Measurements from ENCODE around the gene SMR3A.

SMR3A gene

GRCh38 chr4:70360460-70360859 is at the start of gene SMR3A:
TSS of gene SMR3A (plus strand) at chr4:70360760. CDS start at chr4:70362116, 1,356 bp downstream.
- H3K27me3 Mint-ChIP-seq, result no peaks in the 10 kb centered on the region
- H3K9me3 Mint-ChIP-seq, result no peaks in the 10 kb centered on the region
- intact Hi-C loops (cut with micrococcal nuclease), result no loop called here
- no peak within 1 kb of the TSS for H3K4me3 Mint-ChIP-seq
- no peak within 1 kb of the TSS for H3K27ac Mint-ChIP-seq
- H3K36me3 Mint-ChIP-seq (ENCODE audit: low read depth), result no peaks in the 10 kb centered on the region
- H3K4me1 Mint-ChIP-seq (ENCODE audit: low read depth), result no peaks in the 10 kb centered on the region

- Mint-ChIP-seq H3K4me1 (ENCODE audit: low read depth) (no peaks in the 10 kb centered on the region), H3K27me3 (no peaks in the 10 kb centered on the region), H3K4me3 (no peak overlapping the region), H3K27ac (no peak overlapping the region), H3K9me3 (no peaks in the 10 kb centered on the region), H3K36me3 (ENCODE audit: low read depth) (no peaks in the 10 kb centered on the region)
- intact Hi-C loops (cut with micrococcal nuclease), result no loop called here
These were observed 46.8 kb upstream of the SMR3A start for GRCh38 chr4:70313736-70314135.

GRCh38 chr4:70315928-70316327 is 44.6 kb upstream of the SMR3A start:
- Mint-ChIP-seq H3K27ac (no peak overlapping the region), H3K9me3 (no peaks in the 10 kb centered on the region), H3K36me3 (ENCODE audit: low read depth) (no peaks in the 10 kb centered on the region), H3K4me3 (no peak overlapping the region), H3K27me3 (no peaks in the 10 kb centered on the region), H3K4me1 (ENCODE audit: low read depth) (no peaks in the 10 kb centered on the region)
- intact Hi-C loops (cut with micrococcal nuclease), result no loop called here

- Mint-ChIP-seq H3K4me3 (no peak overlapping the region), H3K9me3 (no peaks in the 10 kb centered on the region), H3K27ac (no peak overlapping the region), H3K36me3 (ENCODE audit: low read depth) (no peaks in the 10 kb centered on the region), H3K4me1 (ENCODE audit: low read depth) (no peaks in the 10 kb centered on the region), H3K27me3 (no peaks in the 10 kb centered on the region)
- intact Hi-C loops (cut with micrococcal nuclease), result no loop called here
These were observed 34.5 kb upstream of the SMR3A start for GRCh38 chr4:70326052-70326451.

- Mint-ChIP-seq H3K27ac (no peak within 1 kb of the TSS), H3K27me3 (no peaks in the 10 kb centered on the region), H3K4me3 (no peak within 1 kb of the TSS), H3K4me1 (ENCODE audit: low read depth) (no peaks in the 10 kb centered on the region), H3K36me3 (ENCODE audit: low read depth) (no peaks in the 10 kb centered on the region), H3K9me3 (no peaks in the 10 kb centered on the region)
- intact Hi-C loops (cut with micrococcal nuclease), result no loop called here
These were observed 25.9 kb upstream of the SMR3A start, which contains the start of gene CABS1 for GRCh38 chr4:70334681-70335080. TSS of gene CABS1 (plus strand) at chr4:70334981. CDS start at chr4:70335040, 59 bp downstream.

- intact Hi-C loops (cut with micrococcal nuclease), result no loop called here
These were observed 24.5 kb upstream of the SMR3A start for GRCh38 chr4:70336043-70336442.

GRCh38 chr4:70337886-70338420 is 22.6 kb upstream of the SMR3A start:
- Mint-ChIP-seq H3K4me3 (no peak overlapping the region), H3K9me3 (no peaks in the 10 kb centered on the region), H3K36me3 (ENCODE audit: low read depth) (no peaks in the 10 kb centered on the region), H3K27ac (no peak overlapping the region), H3K4me1 (ENCODE audit: low read depth) (no peaks in the 10 kb centered on the region), H3K27me3 (no peaks in the 10 kb centered on the region)
- intact Hi-C loops (cut with micrococcal nuclease), result no loop called here

More at GRCh38 chr4:70336043-70336442, 24.5 kb upstream of the SMR3A start:
- Mint-ChIP-seq H3K27ac (no peak overlapping the region), H3K27me3 (no peaks in the 10 kb centered on the region), H3K36me3 (ENCODE audit: low read depth) (no peaks in the 10 kb centered on the region), H3K4me3 (no peak overlapping the region), H3K4me1 (ENCODE audit: low read depth) (no peaks in the 10 kb centered on the region), H3K9me3 (no peaks in the 10 kb centered on the region)

GRCh38 chr4:70356185-70356584 is 4.4 kb upstream of the SMR3A start:
- no peak overlapping the region for H3K27ac Mint-ChIP-seq
- no peaks in the 10 kb centered on the region for H3K27me3 Mint-ChIP-seq
- H3K36me3 Mint-ChIP-seq (ENCODE audit: low read depth), result no peaks in the 10 kb centered on the region
- no peak overlapping the region for H3K4me3 Mint-ChIP-seq
- intact Hi-C loops (cut with micrococcal nuclease), result no loop called here
- H3K4me1 Mint-ChIP-seq (ENCODE audit: low read depth), result no peaks in the 10 kb centered on the region
- no peaks in the 10 kb centered on the region for H3K9me3 Mint-ChIP-seq

- Mint-ChIP-seq H3K4me3 (no peak overlapping the region), H3K27me3 (no peaks in the 10 kb centered on the region), H3K9me3 (no peaks in the 10 kb centered on the region), H3K4me1 (ENCODE audit: low read depth) (no peaks in the 10 kb centered on the region), H3K27ac (no peak overlapping the region), H3K36me3 (ENCODE audit: low read depth) (no peaks in the 10 kb centered on the region)
- intact Hi-C loops (cut with micrococcal nuclease), result no loop called here
These were observed 1.4 kb upstream of the SMR3A start for GRCh38 chr4:70359115-70359661.

- Mint-ChIP-seq H3K4me1 (ENCODE audit: low read depth) (no peaks in the 10 kb centered on the region), H3K27ac (no peak overlapping the region), H3K4me3 (no peak overlapping the region), H3K27me3 (no peaks in the 10 kb centered on the region), H3K36me3 (ENCODE audit: low read depth) (no peaks in the 10 kb centered on the region), H3K9me3 (no peaks in the 10 kb centered on the region)
- intact Hi-C loops (cut with micrococcal nuclease), result no loop called here
These were observed 3.4 kb downstream of the SMR3A start for GRCh38 chr4:70364002-70364401.

- Mint-ChIP-seq H3K36me3 (ENCODE audit: low read depth) (no peaks in the 10 kb centered on the region), H3K4me3 (no peak overlapping the region), H3K9me3 (no peaks in the 10 kb centered on the region), H3K4me1 (ENCODE audit: low read depth) (no peaks in the 10 kb centered on the region), H3K27ac (no peak overlapping the region), H3K27me3 (no peaks in the 10 kb centered on the region)
- intact Hi-C loops (cut with micrococcal nuclease), result no loop called here
These were observed 4.9 kb downstream of the SMR3A start for GRCh38 chr4:70365479-70365878.

- no peak overlapping the region for H3K27ac Mint-ChIP-seq
- H3K4me1 Mint-ChIP-seq (ENCODE audit: low read depth), result no peaks in the 10 kb centered on the region
- intact Hi-C loops (cut with micrococcal nuclease), result no loop called here
- H3K9me3 Mint-ChIP-seq, result no peaks in the 10 kb centered on the region
- H3K36me3 Mint-ChIP-seq (ENCODE audit: low read depth), result no peaks in the 10 kb centered on the region
- no peak overlapping the region for H3K4me3 Mint-ChIP-seq
- H3K27me3 Mint-ChIP-seq, result no peaks in the 10 kb centered on the region
These were observed 7.3 kb downstream of the SMR3A start for GRCh38 chr4:70367813-70368212.

- no peaks in the 10 kb centered on the region for H3K27me3 Mint-ChIP-seq
- no peak overlapping the region for H3K27ac Mint-ChIP-seq
- intact Hi-C loops (cut with micrococcal nuclease), result no loop called here
- H3K4me1 Mint-ChIP-seq (ENCODE audit: low read depth), result no peaks in the 10 kb centered on the region
- no peaks in the 10 kb centered on the region for H3K36me3 Mint-ChIP-seq (ENCODE audit: low read depth)
- peaks cover 9% of the 10 kb centered on the region for H3K9me3 Mint-ChIP-seq
- H3K4me3 Mint-ChIP-seq, result no peak overlapping the region
These were observed 11.4 kb downstream of the SMR3A start for GRCh38 chr4:70371987-70372386.

- Mint-ChIP-seq H3K4me1 (ENCODE audit: low read depth) (no peaks in the 10 kb centered on the region), H3K27ac (no peak overlapping the region), H3K27me3 (no peaks in the 10 kb centered on the region), H3K9me3 (peaks cover 9% of the 10 kb centered on the region), H3K36me3 (ENCODE audit: low read depth) (no peaks in the 10 kb centered on the region), H3K4me3 (no peak overlapping the region)
- intact Hi-C loops (cut with micrococcal nuclease), result no loop called here
These were observed 12.2 kb downstream of the SMR3A start for GRCh38 chr4:70372760-70373159.

- Mint-ChIP-seq H3K27me3 (no peaks in the 10 kb centered on the region), H3K4me3 (no peak overlapping the region), H3K9me3 (no peaks in the 10 kb centered on the region), H3K27ac (no peak overlapping the region), H3K4me1 (ENCODE audit: low read depth) (no peaks in the 10 kb centered on the region), H3K36me3 (ENCODE audit: low read depth) (no peaks in the 10 kb centered on the region)
- intact Hi-C loops (cut with micrococcal nuclease), result no loop called here
These were observed 20.0 kb downstream of the SMR3A start for GRCh38 chr4:70380578-70380977.
